Measurements from ENCODE around the gene MBNL1. TPM values are rescaled to one million over a fixed set of nuclear protein-coding genes. Genes with fewer than 3 reads are reported as not detected.

MBNL1 gene
- total and polyA plus RNA-seq, 2 of the 13 experiments (the other 11 are each of a cell fraction or from before 2014, with no cell fraction given) = 27.1 to 55.4 TPM

GRCh38 chr3:152261329-152261728, 7.4 kb upstream of the MBNL1 start:
- Histone ChIP-seq H3K4me1 (ENCODE audit: insufficient read depth, low read length) (peaks cover 40% of the 10 kb centered on the region), H2AFZ (ENCODE audit: low read length) (no peak overlapping the region), H3K4me2 (ENCODE audit: low read depth, low read length) (no peak overlapping the region), H4K20me1 (ENCODE audit: insufficient read depth, low read length) (no peaks in the 10 kb centered on the region), H3K79me2 (ENCODE audit: insufficient read depth, low read length) (no peaks in the 10 kb centered on the region), H3K36me3 (replicated peaks in 1 of 2; ENCODE audit: control insufficient read depth in 1 of 2, insufficient read depth in 2 of 2, low read length in 2 of 2) (no peaks in the 10 kb centered on the region), H3K4me3 (replicated peaks in 1 of 3; ENCODE audit: insufficient read depth in 1 of 3, low read depth in 2 of 3, low read length in 3 of 3) (no peak overlapping the region), H3K27me3 (ENCODE audit: control insufficient read depth in 1 of 2, insufficient read depth in 2 of 2, low read length in 2 of 2) (no peaks in the 10 kb centered on the region), H3K27ac (ENCODE audit: extremely low read length, insufficient read depth, low read length) (no peak overlapping the region), H3K9ac (ENCODE audit: insufficient read depth, low read depth, low read length) (no peak overlapping the region), H3K9me3 (ENCODE audit: low read length) (no peaks in the 10 kb centered on the region)
- FAIRE-seq (no peak), ATAC-seq (no peak), DNase-seq (ENCODE audit: low spot score) (no peak)
- no peak for TF ChIP-seq ZNF503 (CRISPR knock-in tag; IDR thresholded peaks at IDR 0.05)
- no peak for TF ChIP-seq ZNF556 (CRISPR knock-in tag; IDR thresholded peaks at IDR 0.05; ENCODE audit: borderline replicate concordance)
- no peak for TF ChIP-seq NFYC (CRISPR knock-in tag; IDR thresholded peaks at IDR 0.05)
- no peak for TF ChIP-seq MED8 (CRISPR knock-in tag; IDR thresholded peaks at IDR 0.05; ENCODE audit: insufficient replicate concordance)
- TF ChIP-seq ZNF841 (CRISPR knock-in tag; IDR thresholded peaks at IDR 0.05; ENCODE audit: borderline replicate concordance) = no peak
- TF ChIP-seq SP4 (CRISPR knock-in tag; IDR thresholded peaks at IDR 0.05) = no peak
- no peak for TF ChIP-seq FOSL1 (CRISPR knock-in tag; IDR thresholded peaks at IDR 0.05; ENCODE audit: borderline replicate concordance)
- no peak for TF ChIP-seq HNF1A (IDR thresholded peaks at IDR 0.05; ENCODE audit: low read depth)
- TF ChIP-seq HNF1A (CRISPR knock-in tag; IDR thresholded peaks at IDR 0.05; ENCODE audit: borderline replicate concordance) = no peak
- TF ChIP-seq MTF1 (CRISPR knock-in tag; IDR thresholded peaks at IDR 0.05) = no peak
- 86% methylated on average over 3 of the region's 3 CpGs for whole genome bisulfite sequencing (ENCODE audit: low lambda C conversion rate)
- intact Hi-C loops (cut with micrococcal nuclease; ENCODE audit: unreplicated experiment) = no loop called here
- CTCF ChIA-PET (ENCODE audit: low intra/inter-chr PET ratio, low total read pairs) = no interaction called here
- BruUV-seq (replicated peaks) = no TSS peak
- in situ Hi-C loops (cut with HindIII; ENCODE audit: extremely low pct_ligation_motif_present, low pct_unique_long_range_greater_than_20kb) = no loop called here
- POLR2A ChIA-PET = no interaction called here
